H1 (cell line): Measurements from ENCODE around the gene COL27A1. TPM values are rescaled to one million over a fixed set of nuclear protein-coding genes. Genes with fewer than 3 reads are reported as not detected.

Source experiments
- CTCF ChIA-PET: fragments of 300-600 bp; sonication (Branson Sonifier 250); formaldehyde crosslinking; loops from one replicate; lab custom pipeline; 2021; ENCODE audit not compliant: partially characterized antibody; lab: Charles Lee
- POLR2A ChIA-PET: fragments of 300-600 bp; sonication (Branson Sonifier 250); formaldehyde crosslinking; loops from one replicate; lab custom pipeline; 2021; ENCODE audit warnings: inconsistent platforms; ENCODE audit not compliant: partially characterized antibody; lab: Charles Lee
- DNase-seq, 2 experiments: peaks; one replicate each; pipeline versions ENCODE4 v3.0.0 to v3.0.0-alpha.2; 2010 to 2022; ENCODE audit warnings: low spot score in 2 of 2, low read depth in 1 of 2, mixed read lengths in 1 of 2
- FAIRE-seq: peaks from 2 replicates; lab custom pipeline; 2011; peaks lifted over from hg19 to GRCh38; lab: Jason Lieb, UNC
- H2AFZ ChIP-seq: 2 replicates; pipeline ENCODE4 v1.8.1; 2012; ENCODE audit warnings: low read length, inconsistent platforms
- H2AK5ac ChIP-seq: 2 replicates; pipeline ENCODE4 v1.6.1; 2013; ENCODE audit warnings: low read depth, low read length
- H2BK120ac ChIP-seq: replicated peaks from 2 replicates; pipeline ENCODE3; 2013; ENCODE audit warnings: low read depth, low read length, inconsistent platforms
- H2BK12ac ChIP-seq: 2 replicates; pipeline ENCODE4 v1.6.1; 2013; ENCODE audit warnings: low read depth, low read length
- H2BK15ac ChIP-seq: 2 replicates; pipeline ENCODE4 v1.6.1; 2013; ENCODE audit warnings: low read length
- H2BK20ac ChIP-seq: 2 replicates; pipeline ENCODE4 v1.6.1; 2013; ENCODE audit warnings: low read length
- H2BK5ac ChIP-seq: 2 replicates; pipeline ENCODE4 v1.6.1; 2013; ENCODE audit warnings: low read depth, low read length
- H3K14ac ChIP-seq: 2 replicates; pipeline ENCODE4 v1.6.1; 2013; ENCODE audit warnings: inconsistent platforms; ENCODE audit not compliant: insufficient read length
- H3K18ac ChIP-seq: 2 replicates; pipeline ENCODE4 v1.6.1; 2013; ENCODE audit warnings: low read length; ENCODE audit errors: extremely low read depth
- H3K23ac ChIP-seq: 2 replicates; pipeline ENCODE4 v1.6.1; 2013; ENCODE audit warnings: inconsistent platforms; ENCODE audit not compliant: insufficient read length
- H3K23me2 ChIP-seq: 2 replicates; pipeline ENCODE4 v1.6.1; 2013; ENCODE audit warnings: low read depth, low read length
- H3K27ac ChIP-seq: 2 replicates; pipeline ENCODE4 v1.6.1; 2011; ENCODE audit warnings: low read depth, low read length, inconsistent platforms
- H3K27me3 ChIP-seq, 4 experiments: replicated peaks in 1 of 4; 1 replicate in 1 of 4; 2 replicates in 3 of 4; pipeline versions ENCODE4 v1.6.1 to v1.8.1; 2011 to 2013; ENCODE audit warnings: low read length in 3 of 4, mild to moderate bottlenecking in 3 of 4, inconsistent platforms in 2 of 4, mixed read lengths in 2 of 4, moderate library complexity in 1 of 4; ENCODE audit not compliant: control insufficient read depth in 3 of 4, insufficient read depth in 3 of 4; ENCODE audit errors: extremely low read depth in 1 of 4
- H3K36me3 ChIP-seq, 4 experiments: 2 replicates each; pipeline versions ENCODE4 v1.6.1 to v1.8.1; 2011 to 2013; ENCODE audit warnings: mild to moderate bottlenecking in 4 of 4, low read length in 3 of 4, moderate library complexity in 2 of 4, control low read depth in 1 of 4, inconsistent platforms in 1 of 4; ENCODE audit not compliant: insufficient read depth in 4 of 4, control insufficient read depth in 2 of 4
- H3K4ac ChIP-seq: replicated peaks from 2 replicates; pipeline ENCODE3; 2013; ENCODE audit warnings: low read length, low read depth, mixed read lengths, inconsistent platforms; ENCODE audit not compliant: insufficient read length
- H3K4me1 ChIP-seq, 4 experiments: replicated peaks in 1 of 4; 1 replicate in 1 of 4; 2 replicates in 3 of 4; pipeline versions ENCODE4 v1.6.1 to v1.8.1; 2011 to 2013; ENCODE audit warnings: low read length in 3 of 4, inconsistent platforms in 2 of 4, mixed read lengths in 1 of 4; ENCODE audit not compliant: insufficient read depth in 4 of 4, control insufficient read depth in 3 of 4
- H3K4me2 ChIP-seq, 2 experiments: 2 replicates each; pipeline versions ENCODE4 v1.6.1 to v1.8.1; 2011 to 2013; ENCODE audit warnings: low read depth in 2 of 2, low read length in 2 of 2, control low read depth in 1 of 2, inconsistent platforms in 1 of 2, mild to moderate bottlenecking in 1 of 2; ENCODE audit not compliant: insufficient read depth in 1 of 2
- H3K4me3 ChIP-seq, 4 experiments: fragments of 200-600, 300-600 bp in 1 of 4; sonication (generic), shearing (Covaris generic), sonication (Bioruptor Twin) in 1 of 4; 2 replicates each; pipeline versions ENCODE4 v1.5.1 to v1.8.1; 2011 to 2016; ENCODE audit warnings: low read length in 4 of 4, low read depth in 3 of 4, control low read depth in 2 of 4, inconsistent platforms in 2 of 4, mild to moderate bottlenecking in 2 of 4, mixed read lengths in 1 of 4, moderate library complexity in 1 of 4; ENCODE audit not compliant: insufficient read depth in 2 of 4; ENCODE audit errors: extremely low read depth in 1 of 4
- H3K56ac ChIP-seq: replicated peaks from 2 replicates; pipeline ENCODE3; 2013; ENCODE audit warnings: low read depth, mild to moderate bottlenecking, mixed read lengths, low read length, inconsistent platforms; ENCODE audit not compliant: insufficient read length
- H3K79me1 ChIP-seq: 2 replicates; pipeline ENCODE4 v1.6.1; 2013; ENCODE audit warnings: low read depth, low read length, control low read depth
- H3K79me2 ChIP-seq, 2 experiments: 2 replicates each; pipeline versions ENCODE4 v1.6.1 to v1.8.1; 2012 to 2013; ENCODE audit warnings: low read length in 2 of 2, mild to moderate bottlenecking in 2 of 2, inconsistent platforms in 1 of 2; ENCODE audit not compliant: insufficient read depth in 2 of 2, control insufficient read depth in 1 of 2
- H3K9ac ChIP-seq, 4 experiments: replicated peaks in 1 of 4; 1 replicate in 1 of 4; 2 replicates in 3 of 4; pipeline versions ENCODE4 v1.6.1 to v1.8.1; 2011 to 2013; ENCODE audit warnings: low read depth in 3 of 4, low read length in 3 of 4, control low read depth in 2 of 4, mild to moderate bottlenecking in 2 of 4, moderate library complexity in 2 of 4, inconsistent platforms in 1 of 4; ENCODE audit errors: extremely low read depth in 1 of 4
- H3K9me3 ChIP-seq, 2 experiments: 2 replicates each; pipeline versions ENCODE4 v1.6.1 to v1.8.1; 2012 to 2013; ENCODE audit warnings: mild to moderate bottlenecking in 2 of 2, moderate library complexity in 2 of 2, control low read depth in 1 of 2, inconsistent platforms in 1 of 2, low read depth in 1 of 2, low read length in 1 of 2, mixed read lengths in 1 of 2; ENCODE audit not compliant: insufficient read depth in 2 of 2
- H4K20me1 ChIP-seq, 2 experiments: replicated peaks in 1 of 2; 2 replicates each; pipeline versions ENCODE3 to v1.8.1; 2011 to 2013; ENCODE audit warnings: inconsistent platforms in 2 of 2, low read length in 2 of 2, mild to moderate bottlenecking in 1 of 2; ENCODE audit not compliant: insufficient read depth in 2 of 2, control insufficient read depth in 1 of 2
- H4K5ac ChIP-seq: 2 replicates; pipeline ENCODE4 v1.6.1; 2013; ENCODE audit warnings: low read length, low read depth, mixed read lengths, inconsistent platforms; ENCODE audit not compliant: insufficient read length
- H4K8ac ChIP-seq: 2 replicates; pipeline ENCODE4 v1.8.0; 2013; ENCODE audit warnings: mild to moderate bottlenecking, moderate library complexity, low read length, inconsistent platforms; ENCODE audit not compliant: insufficient read depth; ENCODE audit errors: extremely low read depth
- H4K91ac ChIP-seq: replicated peaks from 2 replicates; pipeline ENCODE3; 2013; ENCODE audit warnings: low read length, mixed read lengths, inconsistent platforms; ENCODE audit not compliant: insufficient read length
- EGR1 ChIP-seq: IDR thresholded peaks from 2 replicates; pipeline ENCODE4 v1.6.1; 2011; ENCODE audit warnings: low read depth, low read length, borderline replicate concordance
- FOSL1 ChIP-seq: IDR thresholded peaks from 2 replicates; pipeline ENCODE4 v1.6.1; 2011; ENCODE audit warnings: mild to moderate bottlenecking, low read depth, low read length, moderate library complexity; ENCODE audit not compliant: insufficient read depth
- KDM4A ChIP-seq: IDR thresholded peaks from one replicate; pipeline ENCODE4 v1.7.1; 2012; ENCODE audit warnings: low read depth, mild to moderate bottlenecking, moderate library complexity, low read length, inconsistent platforms; ENCODE audit not compliant: severe bottlenecking
- POLR2AphosphoS5 ChIP-seq: IDR thresholded peaks from 2 replicates; pipeline ENCODE4 v1.6.1; 2011; ENCODE audit warnings: low read depth, low read length
- RAD21 ChIP-seq, 2 experiments: IDR thresholded peaks in 1 of 2; conservative IDR thresholded peaks in 1 of 2; 2 replicates each; pipeline ENCODE4 v1.6.1; 2011; ENCODE audit warnings: low read depth in 2 of 2, low read length in 2 of 2, improper control_type of control experiment in 1 of 2, inconsistent platforms in 1 of 2, mild to moderate bottlenecking in 1 of 2, moderate library complexity in 1 of 2
- RNF2 ChIP-seq: fragments of 200-900, 300-1000 bp; sonication (generic); IDR thresholded peaks from 2 replicates; pipeline ENCODE4 v1.7.1; 2016; ENCODE audit warnings: borderline replicate concordance, low read depth, mild to moderate bottlenecking, antibody characterized with exemption, low read length; ENCODE audit not compliant: poor library complexity, severe bottlenecking; ENCODE audit errors: missing control alignments
- SP1 ChIP-seq: IDR thresholded peaks from 2 replicates; pipeline ENCODE4 v1.6.1; 2011; ENCODE audit warnings: low read depth, low read length
- SP2 ChIP-seq: IDR thresholded peaks from 2 replicates; pipeline ENCODE4 v1.6.1; 2012; ENCODE audit warnings: mild to moderate bottlenecking, low read length, inconsistent platforms
- TAF1 ChIP-seq: IDR thresholded peaks from 2 replicates; pipeline ENCODE4 v1.6.1; 2011; ENCODE audit warnings: mild to moderate bottlenecking, low read depth, low read length
- TEAD4 ChIP-seq: IDR thresholded peaks from 2 replicates; pipeline ENCODE4 v1.6.1; 2012; ENCODE audit warnings: low read depth, low read length, inconsistent platforms, mixed read lengths
- YY1 ChIP-seq: IDR thresholded peaks from 2 replicates; pipeline ENCODE4 v1.6.1; 2011; ENCODE audit warnings: low read depth, mild to moderate bottlenecking, low read length
- WGBS, 2 experiments: shearing (Covaris generic) in 1 of 2; methylation state at CpG; one replicate each; pipeline versions ENCODE4 v1.1.6 to v1.1.7; 2013 to 2015; ENCODE audit warnings: low lambda C conversion rate in 2 of 2, mixed read lengths in 2 of 2, inconsistent platforms in 1 of 2, low coverage in 1 of 2, missing lambda C conversion rate in 1 of 2; ENCODE audit not compliant: insufficient replicate concordance in 2 of 2, insufficient coverage in 1 of 2, insufficient read length in 1 of 2; ENCODE audit errors: extremely low coverage in 1 of 2, missing lambda C conversion rate in 1 of 2; 5-methylcytosine and 5-hydroxymethylcytosine counted together
- polyA plus RNA-seq, 7 experiments: library from polyadenylated mRNA; depleted of rRNA in 3 of 7; stranded (reverse) in 5 of 7; unstranded in 2 of 7; fragments of >200 nt in 5 of 7; fragments of 200-250 nt in 2 of 7; gene quantifications; 1 replicate in 5 of 7; 2 replicates in 1 of 7; 4 replicates in 1 of 7; pipeline versions ENCODE4 v1.2.1 to v1.2.3, GENCODE V29; 2011 to 2013; ENCODE audit warnings: missing spikeins in 2 of 7, mixed read lengths in 2 of 7
- total RNA-seq: library from RNA; stranded (reverse); fragmentation: NEBNext Ultra II Directional; extraction: Animal tissue kit (Norgen Biotek cat#: 25700); gene quantifications from 2 replicates; pipeline ENCODE4 v1.2.1, GENCODE V29; 2021

The COL27A1 gene
- total and polyA plus RNA-seq, 2 of the 8 experiments (the other 6 are each of a cell fraction or from before 2014, with no cell fraction given): 15.1 to 22.8 TPM

DNA sequence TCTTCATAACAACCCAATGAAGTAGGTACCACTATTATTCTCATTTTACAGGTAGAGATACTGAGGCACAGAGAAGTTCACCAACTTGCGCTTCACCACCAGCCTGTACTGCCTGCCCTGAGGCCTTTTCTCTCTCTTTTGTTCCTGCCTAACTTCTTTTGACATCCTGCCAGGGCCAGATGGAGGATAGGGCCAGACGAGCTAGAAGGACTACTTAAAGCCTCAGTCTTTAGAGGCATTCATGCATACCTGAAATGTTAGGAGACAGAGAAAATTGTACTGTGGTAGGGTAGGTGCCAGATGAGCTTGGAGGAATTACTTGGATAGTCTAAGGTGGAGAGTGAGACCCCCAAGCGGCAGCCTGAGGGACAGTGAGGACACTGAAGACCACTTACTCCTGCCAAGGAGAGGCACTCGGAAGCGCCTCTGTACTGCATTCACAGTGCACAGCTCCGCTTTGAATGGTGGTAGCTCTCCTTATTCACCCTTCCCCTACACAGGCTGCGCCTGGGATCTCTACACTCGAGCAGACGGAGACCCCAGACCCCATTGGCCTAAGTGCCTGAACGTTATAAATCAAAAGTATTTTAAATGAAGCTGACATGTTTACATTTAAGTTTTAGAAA lies 161.4 kb downstream of the COL27A1 start:
- Histone ChIP-seq H4K20me1 (no peaks in the 10 kb centered on the region), H4K5ac (no peak overlapping the region), H3K79me2 (no peaks in the 10 kb centered on the region), H3K18ac (no peak overlapping the region), H3K36me3 (no peaks in the 10 kb centered on the region), H4K8ac (no peak overlapping the region), H3K23me2 (peaks cover 1% of the 10 kb centered on the region; the same call in 1 of the 2 replicates), H3K14ac (no peak overlapping the region), H3K9ac (no peak overlapping the region), H2BK12ac (no peak overlapping the region), H3K56ac (no peak overlapping the region), H3K4me3 (no peak overlapping the region), H2BK5ac (no peak overlapping the region), H3K79me1 (no peaks in the 10 kb centered on the region), H2AK5ac (no peak overlapping the region), H3K9me3 (no peaks in the 10 kb centered on the region), H4K91ac (no peak overlapping the region), H3K4me1 (no peaks in the 10 kb centered on the region), H2BK20ac (no peak overlapping the region), H2AFZ (no peak overlapping the region), H2BK120ac (no peak overlapping the region), H2BK15ac (no peak overlapping the region), H3K23ac (no peak overlapping the region), H3K4ac (no peak overlapping the region), H3K27ac (no peak overlapping the region), H3K27me3 (no peaks in the 10 kb centered on the region), H3K4me2 (no peak overlapping the region)
- DNase-seq (peak in 1 of 2 experiments; percentile 37), FAIRE-seq (no peak)
- TF ChIP-seq YY1: no peak
- no peak for TF ChIP-seq FOSL1
- no peak for TF ChIP-seq EGR1
- TF ChIP-seq TEAD4: no peak
- no peak for TF ChIP-seq KDM4A
- TF ChIP-seq TAF1: no peak
- no peak for TF ChIP-seq SP2
- TF ChIP-seq POLR2AphosphoS5: no peak
- TF ChIP-seq RNF2: no peak
- no peak for TF ChIP-seq RAD21 (IDR thresholded peaks at IDR 0.05 in 1 of 2, conservative IDR thresholded peaks at IDR 0.05 in 1 of 2; ENCODE audit: low read depth in 2 of 2, low read length in 2 of 2)
- TF ChIP-seq SP1: no peak
- ChIA-PET CTCF (interaction anchor here (0.5 to 4.6 kb wide), 5 partner anchors 99 to 234 kb away, joined by 3 to 29 read pairs (median 4); partner anchors contain the start of gene COL27A1), POLR2A (interaction anchor here (0.7 to 1.2 kb wide), 2 partner anchors 20 to 34 kb away, joined by 3 to 4 read pairs; no protein-coding TSS in a partner anchor)
- 86% methylated on average over 10 of the region's 10 CpGs; no CpG with 5 or more reads in 1 of the 2 experiments for WGBS, 2 experiments
